Measurements from ENCODE around the gene PRR5L. TPM values are rescaled to one million over a fixed set of nuclear protein-coding genes. Genes with fewer than 3 reads are reported as not detected.

Gene PRR5L
- polyA plus RNA-seq, 3 donors: 3.5 to 16.0 (median 7.4) TPM

GRCh38 chr11:36488096-36488495, 192.0 kb downstream of the PRR5L start:
- Histone ChIP-seq H4K20me1 (ENCODE audit: insufficient read depth, low read length) (peaks cover 20% of the 10 kb centered on the region), H3K4me3 (replicated peaks in 1 of 3; ENCODE audit: low read depth in 2 of 3, low read length in 3 of 3) (peak overlapping the region in 1 of 3 experiments; percentile 20), H3K4me1 (ENCODE audit: control insufficient read depth in 1 of 2, insufficient read depth in 2 of 2, low read length in 2 of 2) (peaks cover 16 to 18% of the 10 kb centered on the region in 2 donors), H3K36me3 (replicated peaks in 1 of 2; ENCODE audit: control insufficient read depth in 1 of 2, insufficient read depth in 2 of 2, low read length in 2 of 2) (peaks cover 42 to 82% of the 10 kb centered on the region in 2 donors), H3K4me2 (replicated peaks; ENCODE audit: extremely low read depth, low read length, poor library complexity, severe bottlenecking) (peak overlapping the region; percentile 16), H3K9me3 (replicated peaks in 1 of 2; ENCODE audit: control insufficient read depth in 1 of 2, insufficient read depth in 1 of 2, low read length in 2 of 2) (no peaks in the 10 kb centered on the region), H2AFZ (ENCODE audit: insufficient read depth, low read depth, low read length, poor library complexity, severe bottlenecking) (no peak overlapping the region), H3K27ac (ENCODE audit: low read depth in 1 of 2, low read length in 2 of 2) (peak overlapping the region in 1 of 2 donors; percentile 62), H3K9ac (ENCODE audit: insufficient read depth, low read length, poor library complexity, severe bottlenecking) (no peak overlapping the region), H3K79me2 (ENCODE audit: insufficient read depth, low read length) (peaks cover 17% of the 10 kb centered on the region), H3K27me3 (ENCODE audit: control insufficient read depth in 2 of 2, insufficient read depth in 2 of 2, low read length in 2 of 2) (no peaks in the 10 kb centered on the region)
- no peak for DNase-seq
- Mint-ChIP-seq H3K4me1 (peaks cover 29% of the 10 kb centered on the region), H3K36me3 (peaks cover 50 to 71% of the 10 kb centered on the region in 2 donors), H3K27me3 (ENCODE audit: low read depth in 3 of 3) (no peaks in the 10 kb centered on the region), H3K9me3 (peaks cover 0 to under 1% (median 0%) of the 10 kb centered on the region in 7 donors), H3K4me3 (no peak overlapping the region), H3K27ac (peak overlapping the region; percentile 46 to 88 (median 66))
- intact Hi-C loops (cut with micrococcal nuclease): loop anchor here (5.0 to 10.0 kb wide), 2 partner anchors 186 to 873 kb away; partner anchors contain the start of gene FJX1 (in 1 of the 2)
- no peak for TF ChIP-seq CTCF (IDR thresholded peaks at IDR 0.05)
- WGBS (ENCODE audit: insufficient coverage): 0% methylated on average over 1 of the region's 5 CpGs

GRCh38 chr11:36490026-36490806, 194.1 kb downstream of the PRR5L start:
- Histone ChIP-seq H4K20me1 (ENCODE audit: insufficient read depth, low read length) (peaks cover 18% of the 10 kb centered on the region), H3K79me2 (ENCODE audit: insufficient read depth, low read length) (peaks cover 17% of the 10 kb centered on the region), H3K27me3 (ENCODE audit: control insufficient read depth in 2 of 2, insufficient read depth in 2 of 2, low read length in 2 of 2) (no peaks in the 10 kb centered on the region), H3K4me3 (replicated peaks in 1 of 3; ENCODE audit: low read depth in 2 of 3, low read length in 3 of 3) (no peak overlapping the region), H3K4me2 (replicated peaks; ENCODE audit: extremely low read depth, low read length, poor library complexity, severe bottlenecking) (no peak overlapping the region), H3K9me3 (replicated peaks in 1 of 2; ENCODE audit: control insufficient read depth in 1 of 2, insufficient read depth in 1 of 2, low read length in 2 of 2) (no peaks in the 10 kb centered on the region), H3K27ac (ENCODE audit: low read depth in 1 of 2, low read length in 2 of 2) (no peak overlapping the region), H3K9ac (ENCODE audit: insufficient read depth, low read length, poor library complexity, severe bottlenecking) (no peak overlapping the region), H3K36me3 (replicated peaks in 1 of 2; ENCODE audit: control insufficient read depth in 1 of 2, insufficient read depth in 2 of 2, low read length in 2 of 2) (peaks cover 55 to 83% of the 10 kb centered on the region in 2 donors), H2AFZ (ENCODE audit: insufficient read depth, low read depth, low read length, poor library complexity, severe bottlenecking) (no peak overlapping the region), H3K4me1 (ENCODE audit: control insufficient read depth in 1 of 2, insufficient read depth in 2 of 2, low read length in 2 of 2) (peaks cover 16 to 18% of the 10 kb centered on the region in 2 donors)
- H3K9me3 Mint-ChIP-seq: no peaks in the 10 kb centered on the region
- H3K4me1 Mint-ChIP-seq: peaks cover 27% of the 10 kb centered on the region
- WGBS (ENCODE audit: insufficient coverage): 98% methylated on average over 13 of the region's 16 CpGs
- H3K27ac Mint-ChIP-seq: peak overlapping the region in 2 of 7 donors; percentile 12 to 17
- intact Hi-C loops (cut with micrococcal nuclease): loop anchor here (5.0 to 10.0 kb wide), 2 partner anchors 198 to 545 kb away; partner anchors contain the start of gene LDLRAD3 (in 1 of the 2)
- DNase-seq: no peak
- no peak overlapping the region for H3K4me3 Mint-ChIP-seq
- H3K27me3 Mint-ChIP-seq (ENCODE audit: low read depth in 3 of 3): no peaks in the 10 kb centered on the region
- H3K36me3 Mint-ChIP-seq: peaks cover 49 to 75% of the 10 kb centered on the region in 2 donors
- TF ChIP-seq CTCF (IDR thresholded peaks at IDR 0.05): no peak

Data from CD14-positive monocyte (primary cell).